HL-60 (cell line): ENCODE measurements around the gene SLC7A4.

Experiments used
- GABPA ChIP-seq: IDR thresholded peaks from 2 replicates; pipeline ENCODE4 v1.6.1; 2012; ENCODE audit warnings: low read depth
- POLR2AphosphoS5 ChIP-seq: IDR thresholded peaks from 2 replicates; pipeline ENCODE4 v1.6.1; 2012; ENCODE audit warnings: low read depth
- TF ChIP-seq, protein P1 (sequence below): IDR thresholded peaks from one replicate; pipeline ENCODE4 v1.5.1; 2011; ENCODE audit warnings: low read length, control low read depth, inconsistent platforms; ENCODE audit not compliant: insufficient read depth
- TF ChIP-seq, protein P2 (sequence below): IDR thresholded peaks from 2 replicates; pipeline ENCODE4 v1.6.1; 2012; ENCODE audit warnings: low read depth; ENCODE audit not compliant: insufficient replicate concordance

DNA sequence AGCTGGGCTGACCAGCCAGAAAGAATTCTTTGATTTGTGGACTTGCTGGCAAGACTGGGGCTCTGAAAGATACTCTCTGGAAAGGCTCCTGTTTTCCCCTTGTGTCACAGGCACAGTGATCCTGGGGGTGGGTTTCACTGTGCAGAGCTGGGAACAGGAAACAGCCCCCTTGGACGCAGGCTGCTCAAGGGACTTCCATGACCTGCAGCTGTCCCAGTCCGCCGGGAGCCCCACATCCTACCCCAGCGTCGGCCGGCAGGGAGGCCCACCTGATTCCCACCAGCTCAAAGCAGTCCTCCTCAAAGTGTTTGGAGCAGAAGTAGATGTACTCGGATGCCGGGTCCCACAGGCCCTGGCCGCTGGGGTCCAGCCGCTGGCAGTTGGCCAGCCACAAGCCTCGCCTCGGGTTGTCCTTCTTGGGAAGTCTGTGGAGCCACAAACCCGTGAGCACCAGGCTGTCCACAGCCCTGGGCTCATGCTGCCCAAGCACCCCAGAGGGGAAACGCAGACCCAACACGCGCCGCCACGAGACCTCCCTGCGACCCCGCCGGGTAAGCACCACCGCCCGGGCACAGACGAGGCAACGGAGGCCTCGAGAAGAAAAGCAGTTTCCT is 31.3 kb downstream of the SLC7A4 start:
- TF ChIP-seq, protein P1, sequence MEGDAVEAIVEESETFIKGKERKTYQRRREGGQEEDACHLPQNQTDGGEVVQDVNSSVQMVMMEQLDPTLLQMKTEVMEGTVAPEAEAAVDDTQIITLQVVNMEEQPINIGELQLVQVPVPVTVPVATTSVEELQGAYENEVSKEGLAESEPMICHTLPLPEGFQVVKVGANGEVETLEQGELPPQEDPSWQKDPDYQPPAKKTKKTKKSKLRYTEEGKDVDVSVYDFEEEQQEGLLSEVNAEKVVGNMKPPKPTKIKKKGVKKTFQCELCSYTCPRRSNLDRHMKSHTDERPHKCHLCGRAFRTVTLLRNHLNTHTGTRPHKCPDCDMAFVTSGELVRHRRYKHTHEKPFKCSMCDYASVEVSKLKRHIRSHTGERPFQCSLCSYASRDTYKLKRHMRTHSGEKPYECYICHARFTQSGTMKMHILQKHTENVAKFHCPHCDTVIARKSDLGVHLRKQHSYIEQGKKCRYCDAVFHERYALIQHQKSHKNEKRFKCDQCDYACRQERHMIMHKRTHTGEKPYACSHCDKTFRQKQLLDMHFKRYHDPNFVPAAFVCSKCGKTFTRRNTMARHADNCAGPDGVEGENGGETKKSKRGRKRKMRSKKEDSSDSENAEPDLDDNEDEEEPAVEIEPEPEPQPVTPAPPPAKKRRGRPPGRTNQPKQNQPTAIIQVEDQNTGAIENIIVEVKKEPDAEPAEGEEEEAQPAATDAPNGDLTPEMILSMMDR: no peak
- TF ChIP-seq POLR2AphosphoS5 (no peak), GABPA (no peak)
- TF ChIP-seq, protein P2, sequence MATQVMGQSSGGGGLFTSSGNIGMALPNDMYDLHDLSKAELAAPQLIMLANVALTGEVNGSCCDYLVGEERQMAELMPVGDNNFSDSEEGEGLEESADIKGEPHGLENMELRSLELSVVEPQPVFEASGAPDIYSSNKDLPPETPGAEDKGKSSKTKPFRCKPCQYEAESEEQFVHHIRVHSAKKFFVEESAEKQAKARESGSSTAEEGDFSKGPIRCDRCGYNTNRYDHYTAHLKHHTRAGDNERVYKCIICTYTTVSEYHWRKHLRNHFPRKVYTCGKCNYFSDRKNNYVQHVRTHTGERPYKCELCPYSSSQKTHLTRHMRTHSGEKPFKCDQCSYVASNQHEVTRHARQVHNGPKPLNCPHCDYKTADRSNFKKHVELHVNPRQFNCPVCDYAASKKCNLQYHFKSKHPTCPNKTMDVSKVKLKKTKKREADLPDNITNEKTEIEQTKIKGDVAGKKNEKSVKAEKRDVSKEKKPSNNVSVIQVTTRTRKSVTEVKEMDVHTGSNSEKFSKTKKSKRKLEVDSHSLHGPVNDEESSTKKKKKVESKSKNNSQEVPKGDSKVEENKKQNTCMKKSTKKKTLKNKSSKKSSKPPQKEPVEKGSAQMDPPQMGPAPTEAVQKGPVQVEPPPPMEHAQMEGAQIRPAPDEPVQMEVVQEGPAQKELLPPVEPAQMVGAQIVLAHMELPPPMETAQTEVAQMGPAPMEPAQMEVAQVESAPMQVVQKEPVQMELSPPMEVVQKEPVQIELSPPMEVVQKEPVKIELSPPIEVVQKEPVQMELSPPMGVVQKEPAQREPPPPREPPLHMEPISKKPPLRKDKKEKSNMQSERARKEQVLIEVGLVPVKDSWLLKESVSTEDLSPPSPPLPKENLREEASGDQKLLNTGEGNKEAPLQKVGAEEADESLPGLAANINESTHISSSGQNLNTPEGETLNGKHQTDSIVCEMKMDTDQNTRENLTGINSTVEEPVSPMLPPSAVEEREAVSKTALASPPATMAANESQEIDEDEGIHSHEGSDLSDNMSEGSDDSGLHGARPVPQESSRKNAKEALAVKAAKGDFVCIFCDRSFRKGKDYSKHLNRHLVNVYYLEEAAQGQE: no peak
